ENCODE measurements around the gene CNOT2. TPM values are rescaled to one million over a fixed set of nuclear protein-coding genes. Genes with fewer than 3 reads are reported as not detected.

The CNOT2 gene
- total RNA-seq, 1 experiment from 2014 or later, result 82.9 TPM

DNA sequence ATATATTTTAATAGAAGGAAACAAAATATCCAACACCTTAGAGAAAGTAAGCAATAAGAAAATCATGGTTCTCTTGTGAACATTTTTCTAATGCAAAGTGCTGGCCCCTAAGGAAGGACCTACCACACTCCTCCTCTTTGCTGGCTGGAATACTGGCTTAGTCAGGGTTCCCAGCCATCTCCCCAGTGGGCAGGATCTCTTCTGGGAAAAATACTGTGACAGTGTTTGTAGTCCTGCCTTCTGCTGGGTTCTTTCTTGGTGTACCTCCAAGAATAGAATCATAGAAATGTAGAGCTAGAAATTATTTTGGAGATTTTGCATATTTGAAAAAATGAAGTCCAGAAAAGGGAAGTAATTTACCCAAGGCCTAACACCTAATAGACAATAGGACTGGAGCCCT lies 154.8 kb downstream of the CNOT2 start:
- Histone ChIP-seq H3K27ac (ENCODE audit: insufficient read length, low read depth, low read length) (no peak overlapping the region), H2BK15ac (ENCODE audit: low read depth, low read length) (no peak overlapping the region), H2BK20ac (ENCODE audit: low read depth, low read length, poor library complexity, severe bottlenecking) (no peak overlapping the region), H3K14ac (ENCODE audit: insufficient read depth, low read length) (no peak overlapping the region), H4K91ac (ENCODE audit: insufficient read length, low read depth, low read length) (no peak overlapping the region), H2BK12ac (ENCODE audit: insufficient read length, low read depth, low read length) (no peak overlapping the region), H3K23me2 (ENCODE audit: insufficient read length, low read depth, low read length, poor library complexity, severe bottlenecking) (no peaks in the 10 kb centered on the region), H3K9me3 (ENCODE audit: control insufficient read depth, low read depth, low read length) (no peaks in the 10 kb centered on the region), H3K27me3 (ENCODE audit: insufficient read depth, low read length) (no peaks in the 10 kb centered on the region), H3K9ac (ENCODE audit: extremely low read depth, insufficient read length, low read length) (no peak overlapping the region), H3K4me1 (ENCODE audit: insufficient read depth, low read length) (no peaks in the 10 kb centered on the region), H3T11ph (ENCODE audit: low read length) (no peak overlapping the region), H3K79me2 (ENCODE audit: insufficient read depth, low read length) (no peaks in the 10 kb centered on the region), H3K23ac (ENCODE audit: insufficient read length, low read depth, low read length) (no peak overlapping the region), H3K4ac (ENCODE audit: low read depth, low read length) (no peak overlapping the region), H4K5ac (ENCODE audit: insufficient read length, low read depth, low read length) (no peak overlapping the region), H4K8ac (replicated peaks; ENCODE audit: insufficient read length, low read depth, low read length) (no peak overlapping the region), H3K4me2 (ENCODE audit: insufficient read depth, insufficient read length, low read length) (no peak overlapping the region), H3K56ac (ENCODE audit: insufficient read length, low read depth, low read length) (no peak overlapping the region), H2BK5ac (ENCODE audit: insufficient read length, low read length) (no peak overlapping the region), H3K18ac (ENCODE audit: insufficient read length, low read depth, low read length) (no peak overlapping the region), H4K20me1 (ENCODE audit: control insufficient read depth, insufficient read depth, insufficient read length) (no peaks in the 10 kb centered on the region), H3K79me1 (ENCODE audit: insufficient read depth, low read depth, low read length, poor library complexity, severe bottlenecking) (peaks cover 2% of the 10 kb centered on the region), H2AFZ (ENCODE audit: low read length) (no peak overlapping the region), H2BK120ac (ENCODE audit: low read depth, low read length, poor library complexity, severe bottlenecking) (no peak overlapping the region), H2AK5ac (ENCODE audit: insufficient read length, low read length) (no peak overlapping the region)
- Mint-ChIP-seq H3K4me3 (no peak overlapping the region), H3K27me3 (ENCODE audit: low read depth) (no peaks in the 10 kb centered on the region), H3K27ac (no peak overlapping the region), H3K9me3 (no peaks in the 10 kb centered on the region), H3K36me3 (ENCODE audit: insufficient read depth in 1 of 3, low read depth in 3 of 3) (peaks cover 10 to 23% (median 19%) of the 10 kb centered on the region in 3 experiments), H3K4me1 (peaks cover 0 to 6% of the 10 kb centered on the region in 2 experiments; a peak in 2 of 4 replicates)
- no peak for DNase-seq
- TF ChIP-seq, protein P1, sequence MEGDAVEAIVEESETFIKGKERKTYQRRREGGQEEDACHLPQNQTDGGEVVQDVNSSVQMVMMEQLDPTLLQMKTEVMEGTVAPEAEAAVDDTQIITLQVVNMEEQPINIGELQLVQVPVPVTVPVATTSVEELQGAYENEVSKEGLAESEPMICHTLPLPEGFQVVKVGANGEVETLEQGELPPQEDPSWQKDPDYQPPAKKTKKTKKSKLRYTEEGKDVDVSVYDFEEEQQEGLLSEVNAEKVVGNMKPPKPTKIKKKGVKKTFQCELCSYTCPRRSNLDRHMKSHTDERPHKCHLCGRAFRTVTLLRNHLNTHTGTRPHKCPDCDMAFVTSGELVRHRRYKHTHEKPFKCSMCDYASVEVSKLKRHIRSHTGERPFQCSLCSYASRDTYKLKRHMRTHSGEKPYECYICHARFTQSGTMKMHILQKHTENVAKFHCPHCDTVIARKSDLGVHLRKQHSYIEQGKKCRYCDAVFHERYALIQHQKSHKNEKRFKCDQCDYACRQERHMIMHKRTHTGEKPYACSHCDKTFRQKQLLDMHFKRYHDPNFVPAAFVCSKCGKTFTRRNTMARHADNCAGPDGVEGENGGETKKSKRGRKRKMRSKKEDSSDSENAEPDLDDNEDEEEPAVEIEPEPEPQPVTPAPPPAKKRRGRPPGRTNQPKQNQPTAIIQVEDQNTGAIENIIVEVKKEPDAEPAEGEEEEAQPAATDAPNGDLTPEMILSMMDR (conservative IDR thresholded peaks at IDR 0.05), result no peak

Measured in H9 (cell line).